ENCODE measurements around the gene ALPL. TPM values are rescaled to one million over a fixed set of nuclear protein-coding genes. Genes with fewer than 3 reads are reported as not detected.
A peak's percentile ranks its signal among the peaks of the same experiment; 100 is the strongest.

Gene ALPL
- polyA plus RNA-seq, 1 experiment, result 0.45 TPM

- DNase-seq (ENCODE audit: low read depth), result no peak
- Histone ChIP-seq H3K27me3 (ENCODE audit: control insufficient read depth, insufficient read depth, low read length) (peaks cover 25% of the 10 kb centered on the region), H3K36me3 (ENCODE audit: control insufficient read depth, insufficient read depth, low read length) (no peaks in the 10 kb centered on the region), H3K4me3 (ENCODE audit: low read depth, low read length) (no peak overlapping the region)
- TF ChIP-seq CTCF (IDR thresholded peaks at IDR 0.05; ENCODE audit: insufficient read depth, low read depth, low read length), result no peak
- ChIA-PET CTCF (interaction anchor here (1.2 to 2.0 kb wide), 3 partner anchors 10 to 163 kb away, joined by 3 to 7 read pairs (median 3); partner anchors contain the start of gene ALPL), POLR2A (no interaction called here)
These were observed 24.9 kb downstream of the ALPL start for GRCh38 chr1:21534146-21534545.

GRCh38 chr1:21534674-21535378 lies 25.6 kb downstream of the ALPL start:
- H3K4me3 ChIP-seq (ENCODE audit: low read depth, low read length), result no peak overlapping the region
- TF ChIP-seq CTCF (IDR thresholded peaks at IDR 0.05; ENCODE audit: insufficient read depth, low read depth, low read length), result peak; percentile 39; the same call in 1 of the 2 replicates
- CTCF ChIA-PET, result interaction anchor here (1.1 to 2.4 kb wide), 6 partner anchors 9 to 165 kb away, joined by 3 to 6 read pairs (median 4); partner anchors contain the start of gene ALPL
- POLR2A ChIA-PET, result no interaction called here
- no peaks in the 10 kb centered on the region for H3K36me3 ChIP-seq (ENCODE audit: control insufficient read depth, insufficient read depth, low read length)
- no peak for DNase-seq (ENCODE audit: low read depth)
- peaks cover 25% of the 10 kb centered on the region for H3K27me3 ChIP-seq (ENCODE audit: control insufficient read depth, insufficient read depth, low read length)

GRCh38 chr1:21536218-21536617 lies 27.0 kb downstream of the ALPL start:
- ChIA-PET CTCF (interaction anchor here (1.4 to 2.4 kb wide), 3 partner anchors 14 to 166 kb away, joined by 3 to 6 read pairs (median 4); no protein-coding TSS in a partner anchor), POLR2A (no interaction called here)
- Histone ChIP-seq H3K27me3 (ENCODE audit: control insufficient read depth, insufficient read depth, low read length) (peaks cover 27% of the 10 kb centered on the region), H3K4me3 (ENCODE audit: low read depth, low read length) (no peak overlapping the region), H3K36me3 (ENCODE audit: control insufficient read depth, insufficient read depth, low read length) (no peaks in the 10 kb centered on the region)
- no peak for DNase-seq (ENCODE audit: low read depth)
- TF ChIP-seq CTCF (IDR thresholded peaks at IDR 0.05; ENCODE audit: insufficient read depth, low read depth, low read length), result no peak

- POLR2A ChIA-PET, result no interaction called here
- TF ChIP-seq CTCF (IDR thresholded peaks at IDR 0.05; ENCODE audit: insufficient read depth, low read depth, low read length), result no peak
- CTCF ChIA-PET, result interaction anchor here (0.5 to 2.4 kb wide), 5 partner anchors 11 to 167 kb away, joined by 3 to 6 read pairs (median 3); no protein-coding TSS in a partner anchor
- no peak for DNase-seq (ENCODE audit: low read depth)
- H3K4me3 ChIP-seq (ENCODE audit: low read depth, low read length), result no peak overlapping the region
- no peaks in the 10 kb centered on the region for H3K36me3 ChIP-seq (ENCODE audit: control insufficient read depth, insufficient read depth, low read length)
- H3K27me3 ChIP-seq (ENCODE audit: control insufficient read depth, insufficient read depth, low read length), result peaks cover 22% of the 10 kb centered on the region
These were observed 28.3 kb downstream of the ALPL start for GRCh38 chr1:21537511-21537931.

- no peak for TF ChIP-seq CTCF (IDR thresholded peaks at IDR 0.05; ENCODE audit: insufficient read depth, low read depth, low read length)
- CTCF ChIA-PET, result interaction anchor here (0.5 to 1.7 kb wide), 6 partner anchors 8 to 167 kb away, joined by 3 to 6 read pairs (median 3); no protein-coding TSS in a partner anchor
- no peak for DNase-seq (ENCODE audit: low read depth)
- Histone ChIP-seq H3K36me3 (ENCODE audit: control insufficient read depth, insufficient read depth, low read length) (no peaks in the 10 kb centered on the region), H3K4me3 (ENCODE audit: low read depth, low read length) (no peak overlapping the region), H3K27me3 (ENCODE audit: control insufficient read depth, insufficient read depth, low read length) (peaks cover 20% of the 10 kb centered on the region)
- POLR2A ChIA-PET, result no interaction called here
These were observed 28.9 kb downstream of the ALPL start for GRCh38 chr1:21537932-21538630.

All from BJ (cell line).